ENCODE results near the gene DLGAP1.

DLGAP1 gene

GRCh38 chr18:3593381-3593903 lies 861.7 kb downstream of the DLGAP1 start:
- no peak for TF ChIP-seq CTCF (IDR thresholded peaks at IDR 0.05; ENCODE audit: extremely low read depth, insufficient read depth, missing control alignments)
- DNase-seq (ENCODE audit: low spot score), result no peak
- in situ Hi-C loops (cut with MboI; ENCODE audit: low pct_unique_long_range_greater_than_20kb, low sequenced_read_pairs, unreplicated experiment), result loop anchor here (10.0 to 25.0 kb wide), 2 partner anchors 71 to 131 kb away; partner anchors contain the start of gene TGIF1

- in situ Hi-C loops (cut with MboI; ENCODE audit: low pct_unique_long_range_greater_than_20kb, low sequenced_read_pairs, unreplicated experiment), result loop anchor here (10.0 to 25.0 kb wide), 2 partner anchors 72 to 131 kb away; partner anchors contain the start of gene TGIF1
- TF ChIP-seq CTCF (IDR thresholded peaks at IDR 0.05; ENCODE audit: extremely low read depth, insufficient read depth, missing control alignments), result no peak
- DNase-seq (ENCODE audit: low spot score), result no peak
These were observed 862.2 kb downstream of the DLGAP1 start for GRCh38 chr18:3592864-3593263.

GRCh38 chr18:3590096-3590630 lies 864.9 kb downstream of the DLGAP1 start:
- DNase-seq (ENCODE audit: low spot score), result no peak
- no peak for TF ChIP-seq CTCF (IDR thresholded peaks at IDR 0.05; ENCODE audit: extremely low read depth, insufficient read depth, missing control alignments)
- in situ Hi-C loops (cut with MboI; ENCODE audit: low pct_unique_long_range_greater_than_20kb, low sequenced_read_pairs, unreplicated experiment), result loop anchor here (10.0 to 25.0 kb wide), 2 partner anchors 75 to 128 kb away; partner anchors contain the start of gene TGIF1

GRCh38 chr18:3585656-3586509 lies 869.2 kb downstream of the DLGAP1 start:
- peak; percentile 52 for DNase-seq (ENCODE audit: low spot score)
- in situ Hi-C loops (cut with MboI; ENCODE audit: low pct_unique_long_range_greater_than_20kb, low sequenced_read_pairs, unreplicated experiment), result loop anchor here (5.0 to 25.0 kb wide), 2 partner anchors 124 to 309 kb away; partner anchors contain the start of gene TGIF1
- TF ChIP-seq CTCF (IDR thresholded peaks at IDR 0.05; ENCODE audit: extremely low read depth, insufficient read depth, missing control alignments), result peak; percentile 76

- in situ Hi-C loops (cut with MboI; ENCODE audit: low pct_unique_long_range_greater_than_20kb, low sequenced_read_pairs, unreplicated experiment), result loop anchor here (5.0 to 25.0 kb wide), 2 partner anchors 123 to 308 kb away; partner anchors contain the start of gene TGIF1
- DNase-seq (ENCODE audit: low spot score), result no peak
- no peak for TF ChIP-seq CTCF (IDR thresholded peaks at IDR 0.05; ENCODE audit: extremely low read depth, insufficient read depth, missing control alignments)
These were observed 870.1 kb downstream of the DLGAP1 start for GRCh38 chr18:3584897-3585460.

GRCh38 chr18:3584266-3584861 lies 870.7 kb downstream of the DLGAP1 start:
- no peak for DNase-seq (ENCODE audit: low spot score)
- no peak for TF ChIP-seq CTCF (IDR thresholded peaks at IDR 0.05; ENCODE audit: extremely low read depth, insufficient read depth, missing control alignments)
- in situ Hi-C loops (cut with MboI; ENCODE audit: low pct_unique_long_range_greater_than_20kb, low sequenced_read_pairs, unreplicated experiment), result loop anchor here (25.0 kb wide), 1 partner anchor 122 kb away; the partner anchor contains the start of gene TGIF1

All from GM13977 (cell line).